CD4-positive, alpha-beta T cell treated with Interleukin-6 for 4 hours (primary cell): ENCODE data around the gene SLC25A11.

Experiments
- DNase-seq: peaks from one replicate; pipeline ENCODE4 v3.0.0-alpha.2; 2020; ENCODE audit warnings: mixed read lengths

The SLC25A11 gene

DNA sequence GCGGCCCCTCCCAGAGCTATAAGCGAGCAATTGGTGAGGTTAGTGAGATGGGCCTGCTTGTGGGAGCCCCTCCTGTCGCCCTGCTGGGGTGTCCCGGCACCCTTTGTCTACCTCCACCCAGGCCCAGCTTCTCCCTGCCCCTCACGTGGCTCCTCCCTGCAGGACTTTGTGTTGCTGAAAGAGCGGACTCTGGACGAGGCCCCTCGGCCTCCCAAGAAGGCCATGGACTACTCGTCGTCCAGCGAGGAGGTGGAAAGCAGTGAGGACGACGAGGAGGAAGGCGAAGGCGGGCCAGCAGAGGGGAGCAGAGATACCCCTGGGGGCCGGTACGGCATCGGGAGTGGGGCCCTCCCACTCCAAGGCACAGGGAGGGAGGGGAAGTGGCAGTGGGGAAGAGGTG is 46.6 kb downstream of the SLC25A11 start:
- DNase-seq = no peak

- no peak for DNase-seq
These were observed 47.2 kb downstream of the SLC25A11 start for GRCh38 chr17:4892499-4893221.

DNA sequence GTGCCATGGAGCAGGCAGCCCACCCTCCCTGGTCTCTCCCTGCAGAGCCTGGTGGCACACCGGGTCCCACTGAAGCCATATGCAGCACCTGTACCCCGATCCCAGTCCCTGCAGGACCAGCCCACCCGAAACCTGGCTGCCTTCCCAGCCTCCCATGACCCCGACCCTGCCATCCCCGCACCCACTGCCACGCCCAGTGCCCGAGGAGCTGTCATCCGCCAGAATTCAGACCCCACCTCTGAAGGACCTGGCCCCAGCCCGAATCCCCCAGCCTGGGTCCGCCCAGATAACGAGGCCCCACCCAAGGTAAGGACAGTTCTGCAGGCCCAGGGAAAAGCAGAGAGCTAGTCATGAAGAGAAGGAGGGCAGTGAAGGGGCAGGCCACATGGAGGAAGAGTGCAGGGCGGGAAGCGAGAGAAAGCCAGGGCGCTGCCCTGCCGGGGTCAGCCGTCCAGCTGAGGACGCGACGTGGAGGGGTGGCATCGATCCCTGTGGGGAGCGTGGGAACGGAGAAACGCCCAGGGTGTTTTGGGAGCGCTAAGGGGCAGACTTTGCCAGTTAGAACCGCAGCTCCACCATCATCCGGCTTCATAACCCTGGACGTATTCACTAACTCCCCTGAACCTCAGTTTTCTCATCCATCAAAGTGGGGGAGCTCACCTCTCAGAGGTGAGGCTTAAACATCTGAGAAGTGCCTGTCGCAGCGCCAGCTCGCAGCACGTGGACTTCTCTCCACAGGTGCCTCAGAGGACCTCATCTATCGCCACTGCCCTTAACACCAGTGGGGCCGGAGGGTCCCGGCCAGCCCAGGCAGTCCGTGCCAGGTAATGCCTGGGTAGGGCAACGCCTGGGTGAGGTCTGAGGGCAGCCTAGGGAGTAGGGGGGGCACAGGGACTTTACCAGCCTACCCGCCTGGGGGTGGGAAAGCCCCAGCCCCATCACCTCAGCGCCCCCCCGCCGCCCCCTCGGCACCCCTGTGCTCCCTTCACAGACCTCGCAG is 48.1 kb downstream of the SLC25A11 start:
- DNase-seq = no peak

- DNase-seq = no peak
These were observed 52.3 kb downstream of the SLC25A11 start for GRCh38 chr17:4887581-4887980.
